ENCODE results near the gene BARX1.

BARX1 gene

GRCh38 chr9:93996367-93996766 lies 41.2 kb upstream of the BARX1 start:
- Histone ChIP-seq H3K4me1 (ENCODE audit: low read length) (no peaks in the 10 kb centered on the region), H2AFZ (ENCODE audit: low read length) (no peak overlapping the region), H3K9me2 (replicated peaks; ENCODE audit: insufficient read depth, low read length) (no peaks in the 10 kb centered on the region), H3K79me2 (ENCODE audit: low read length) (no peaks in the 10 kb centered on the region), H3K9ac (ENCODE audit: low read length) (no peak overlapping the region), H4K20me1 (ENCODE audit: insufficient read depth, low read length) (no peaks in the 10 kb centered on the region), H3K27ac (ENCODE audit: low read length) (no peak overlapping the region), H3K4me2 (ENCODE audit: low read depth, low read length) (no peak overlapping the region), H3K27me3 (replicated peaks; ENCODE audit: insufficient read depth, low read length) (no peaks in the 10 kb centered on the region), H3K4me3 (ENCODE audit: low read length) (no peak overlapping the region), H3K36me3 (replicated peaks; ENCODE audit: insufficient read depth, low read length) (no peaks in the 10 kb centered on the region), H3K9me3 (replicated peaks; ENCODE audit: insufficient read depth, low read length) (no peaks in the 10 kb centered on the region), H3F3A (ENCODE audit: insufficient read depth, low read length) (no peaks in the 10 kb centered on the region)
- DNase-seq = no peak
- no peak for TF ChIP-seq EZH2 (optimal IDR thresholded peaks at IDR 0.05; ENCODE audit: low read depth, low read length)
- TF ChIP-seq EZH2phosphoT487 (IDR thresholded peaks at IDR 0.05; ENCODE audit: low read length) = no peak
- no peak for TF ChIP-seq CTCF (IDR thresholded peaks at IDR 0.05; ENCODE audit: low read length)

- H3K9ac ChIP-seq (ENCODE audit: low read length) = no peak overlapping the region
- no peaks in the 10 kb centered on the region for H3F3A ChIP-seq (ENCODE audit: insufficient read depth, low read length)
- no peaks in the 10 kb centered on the region for H3K9me2 ChIP-seq (replicated peaks; ENCODE audit: insufficient read depth, low read length)
- H2AFZ ChIP-seq (ENCODE audit: low read length) = no peak overlapping the region
- H3K27ac ChIP-seq (ENCODE audit: low read length) = no peak overlapping the region
- DNase-seq = no peak
- H4K20me1 ChIP-seq (ENCODE audit: insufficient read depth, low read length) = no peaks in the 10 kb centered on the region
- H3K36me3 ChIP-seq (replicated peaks; ENCODE audit: insufficient read depth, low read length) = no peaks in the 10 kb centered on the region
- H3K4me1 ChIP-seq (ENCODE audit: low read length) = no peaks in the 10 kb centered on the region
- no peaks in the 10 kb centered on the region for H3K79me2 ChIP-seq (ENCODE audit: low read length)
- H3K27me3 ChIP-seq (replicated peaks; ENCODE audit: insufficient read depth, low read length) = no peaks in the 10 kb centered on the region
- no peak overlapping the region for H3K4me2 ChIP-seq (ENCODE audit: low read depth, low read length)
- H3K9me3 ChIP-seq (replicated peaks; ENCODE audit: insufficient read depth, low read length) = no peaks in the 10 kb centered on the region
- no peak overlapping the region for H3K4me3 ChIP-seq (ENCODE audit: low read length)
- TF ChIP-seq EZH2phosphoT487 (IDR thresholded peaks at IDR 0.05; ENCODE audit: low read length) (no peak), CTCF (IDR thresholded peaks at IDR 0.05; ENCODE audit: low read length) (no peak), EZH2 (optimal IDR thresholded peaks at IDR 0.05; ENCODE audit: low read depth, low read length) (no peak)
Observed at GRCh38 chr9:93994545-93994944, 39.4 kb upstream of the BARX1 start.

GRCh38 chr9:93994132-93994531 lies 39.0 kb upstream of the BARX1 start:
- H3F3A ChIP-seq (ENCODE audit: insufficient read depth, low read length) = no peaks in the 10 kb centered on the region
- no peaks in the 10 kb centered on the region for H4K20me1 ChIP-seq (ENCODE audit: insufficient read depth, low read length)
- no peak for TF ChIP-seq EZH2phosphoT487 (IDR thresholded peaks at IDR 0.05; ENCODE audit: low read length)
- TF ChIP-seq CTCF (IDR thresholded peaks at IDR 0.05; ENCODE audit: low read length) = no peak
- TF ChIP-seq EZH2 (optimal IDR thresholded peaks at IDR 0.05; ENCODE audit: low read depth, low read length) = no peak
- H3K27ac ChIP-seq (ENCODE audit: low read length) = no peak overlapping the region
- H3K9ac ChIP-seq (ENCODE audit: low read length) = no peak overlapping the region
- H3K4me3 ChIP-seq (ENCODE audit: low read length) = no peak overlapping the region
- no peaks in the 10 kb centered on the region for H3K27me3 ChIP-seq (replicated peaks; ENCODE audit: insufficient read depth, low read length)
- no peaks in the 10 kb centered on the region for H3K9me2 ChIP-seq (replicated peaks; ENCODE audit: insufficient read depth, low read length)
- H3K9me3 ChIP-seq (replicated peaks; ENCODE audit: insufficient read depth, low read length) = no peaks in the 10 kb centered on the region
- no peaks in the 10 kb centered on the region for H3K4me1 ChIP-seq (ENCODE audit: low read length)
- no peak overlapping the region for H2AFZ ChIP-seq (ENCODE audit: low read length)
- H3K79me2 ChIP-seq (ENCODE audit: low read length) = no peaks in the 10 kb centered on the region
- no peak overlapping the region for H3K4me2 ChIP-seq (ENCODE audit: low read depth, low read length)
- DNase-seq = no peak
- no peaks in the 10 kb centered on the region for H3K36me3 ChIP-seq (replicated peaks; ENCODE audit: insufficient read depth, low read length)
